Neuron (in vitro differentiated cells): Measurements from ENCODE around the gene NPFF.
"Not testable (repeated sequence)": the region's sequence is repeated elsewhere in the genome, so short reads cannot be mapped to it uniquely, and the experiment has no call there.

Source experiments
- H2AFZ ChIP-seq: one replicate; pipeline ENCODE4 v1.6.1; 2013; ENCODE audit warnings: low read depth, mild to moderate bottlenecking, inconsistent platforms, low read length, moderate library complexity
- H3K27me3 ChIP-seq: one replicate; pipeline ENCODE4 v1.6.1; 2013; ENCODE audit warnings: low read length; ENCODE audit not compliant: insufficient read depth
- H3K36me3 ChIP-seq: one replicate; pipeline ENCODE4 v1.6.1; 2013; ENCODE audit warnings: low read length; ENCODE audit not compliant: insufficient read depth
- H3K4me1 ChIP-seq: one replicate; pipeline ENCODE4 v1.6.1; 2013; ENCODE audit warnings: low read length; ENCODE audit not compliant: insufficient read depth
- H3K4me3 ChIP-seq: 2 replicates; pipeline ENCODE4 v1.5.1; 2013; ENCODE audit warnings: mild to moderate bottlenecking, low read length, moderate library complexity
- H3K9me3 ChIP-seq: one replicate; pipeline ENCODE4 v1.6.1; 2013; ENCODE audit warnings: low read length

The NPFF gene

DNA sequence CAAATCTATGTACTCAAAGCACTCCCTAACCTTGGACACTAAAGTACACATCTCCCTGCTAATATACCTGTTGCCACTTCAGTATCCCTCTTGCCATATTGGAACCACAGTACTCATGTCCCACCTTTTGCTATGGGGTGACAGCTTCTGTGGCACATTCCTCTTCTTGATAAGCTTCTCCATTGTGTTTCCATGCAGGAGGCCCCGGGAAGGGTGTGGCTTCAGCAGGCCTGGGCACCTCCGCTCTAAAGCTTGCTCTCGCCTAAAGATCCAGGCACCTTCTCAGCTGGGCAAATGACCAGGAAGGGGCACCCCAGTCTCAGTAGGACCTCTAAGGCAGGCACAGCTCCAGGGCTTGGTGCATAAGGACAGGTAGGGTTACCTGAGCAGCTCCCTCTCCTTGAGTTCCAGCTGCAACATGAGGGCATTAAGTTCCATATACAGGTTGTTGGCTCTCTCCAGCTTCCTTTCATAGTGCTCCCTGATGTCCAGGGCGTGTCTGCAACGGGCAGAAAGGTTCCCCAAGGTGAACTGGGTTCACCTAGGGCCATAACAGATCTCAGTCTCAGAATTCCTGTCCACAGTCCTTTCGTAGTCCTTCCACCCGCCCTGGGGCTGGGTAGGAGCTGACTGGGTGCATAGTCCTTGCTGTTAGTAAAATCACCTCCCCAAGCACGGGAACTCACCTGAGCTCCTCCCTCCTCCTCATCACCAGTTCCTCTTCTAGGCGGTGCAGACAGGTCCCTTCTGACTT is 23.9 kb downstream of the NPFF start:
- H3K27me3 ChIP-seq: no peaks in the 10 kb centered on the region
- H2AFZ ChIP-seq: no peak overlapping the region
- H3K4me3 ChIP-seq: no peak overlapping the region
- no peaks in the 10 kb centered on the region for H3K9me3 ChIP-seq
- H3K36me3 ChIP-seq: peaks cover 89% of the 10 kb centered on the region
- H3K4me1 ChIP-seq: peaks cover 15% of the 10 kb centered on the region

DNA sequence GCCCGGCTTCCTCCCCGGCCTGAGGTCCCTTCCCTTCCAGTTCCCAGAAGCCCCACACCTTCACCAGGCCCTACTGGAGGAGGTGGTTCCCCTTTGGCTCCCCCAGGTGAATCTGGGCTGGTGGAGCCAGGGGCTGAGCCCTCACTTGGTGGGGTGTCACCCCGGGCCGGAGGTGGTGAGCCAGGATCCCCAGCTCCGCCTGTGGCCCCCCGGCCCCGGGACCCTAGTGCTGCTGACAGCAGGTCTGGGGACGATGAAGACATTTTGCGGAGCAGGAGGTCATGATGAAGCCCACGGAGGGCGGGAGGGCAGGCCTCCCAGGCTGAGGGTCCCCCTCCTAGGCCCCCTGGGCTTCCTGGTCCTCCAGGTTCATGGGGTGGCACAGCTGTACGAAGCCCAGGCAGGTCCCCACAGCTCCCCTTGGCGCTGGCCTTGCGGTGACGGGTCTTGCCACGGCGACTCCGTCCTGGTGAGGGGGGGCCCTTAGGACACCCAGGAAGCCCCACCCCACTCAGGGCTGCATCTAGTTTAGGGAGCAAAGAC is 24.6 kb downstream of the NPFF start:
- Histone ChIP-seq H3K27me3 (no peaks in the 10 kb centered on the region), H3K9me3 (no peaks in the 10 kb centered on the region), H3K4me1 (peaks cover 18% of the 10 kb centered on the region), H3K4me3 (no peak overlapping the region), H3K36me3 (peaks cover 91% of the 10 kb centered on the region), H2AFZ (no peak overlapping the region)

DNA sequence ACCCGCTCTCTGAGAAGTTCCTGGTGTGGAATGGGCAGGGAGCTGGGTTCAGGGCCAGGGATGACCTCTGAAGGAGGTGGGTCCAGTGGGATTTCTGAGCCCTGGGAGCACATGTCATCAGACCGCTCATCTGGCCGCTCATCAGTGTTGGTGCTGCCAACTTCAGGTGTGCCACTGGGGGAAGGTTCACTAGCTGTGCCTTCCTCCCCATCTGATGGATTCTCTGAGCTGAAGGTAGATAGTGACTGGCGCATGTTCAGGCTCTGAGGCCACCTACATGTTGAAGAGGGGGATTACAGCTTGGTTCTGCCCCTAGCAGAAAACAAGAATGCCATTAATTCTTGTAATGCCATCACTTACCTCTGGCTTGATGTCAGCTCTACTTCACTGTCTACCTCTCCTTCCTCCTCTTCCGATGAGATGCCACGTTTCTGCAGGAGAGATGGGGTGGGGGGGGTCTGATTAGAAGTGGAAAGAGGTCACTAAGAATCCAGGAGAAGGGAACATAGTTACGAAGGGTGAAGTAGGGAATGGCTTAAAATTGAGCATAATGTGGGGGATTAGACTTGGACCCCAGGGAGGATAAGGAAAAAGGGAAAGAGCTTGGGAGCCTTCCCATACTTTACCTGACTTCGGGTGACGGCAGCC is 25.2 kb downstream of the NPFF start:
- H2AFZ ChIP-seq: no peak overlapping the region
- H3K4me3 ChIP-seq: no peak overlapping the region
- no peaks in the 10 kb centered on the region for H3K27me3 ChIP-seq
- peaks cover 89% of the 10 kb centered on the region for H3K36me3 ChIP-seq
- peaks cover 18% of the 10 kb centered on the region for H3K4me1 ChIP-seq
- H3K9me3 ChIP-seq: no peaks in the 10 kb centered on the region

DNA sequence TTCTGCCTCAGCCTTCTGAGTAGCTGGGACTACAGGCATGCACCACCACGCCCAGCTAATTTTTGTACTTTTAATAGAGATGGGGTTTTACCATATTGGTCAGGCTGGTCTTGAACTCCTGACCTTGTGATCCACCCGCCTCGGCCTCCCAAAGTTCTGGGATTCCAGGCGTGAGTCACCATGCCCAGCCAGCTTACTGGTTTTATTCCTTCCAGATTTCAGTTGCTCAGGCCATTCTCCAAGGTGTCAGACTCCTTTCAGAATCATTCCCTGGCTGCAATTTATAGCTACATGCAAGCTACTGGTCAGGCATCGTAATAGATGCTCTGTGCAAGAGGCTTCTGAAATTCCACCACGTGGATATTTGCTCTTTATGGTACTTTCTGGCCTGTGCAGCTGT is 25.8 kb downstream of the NPFF start:
- not testable (repeated sequence) for H2AFZ ChIP-seq, H3K9me3 ChIP-seq, H3K4me3 ChIP-seq, H3K27me3 ChIP-seq
- Histone ChIP-seq H3K36me3 (peaks cover 89% of the 10 kb centered on the region), H3K4me1 (peaks cover 18% of the 10 kb centered on the region)

DNA sequence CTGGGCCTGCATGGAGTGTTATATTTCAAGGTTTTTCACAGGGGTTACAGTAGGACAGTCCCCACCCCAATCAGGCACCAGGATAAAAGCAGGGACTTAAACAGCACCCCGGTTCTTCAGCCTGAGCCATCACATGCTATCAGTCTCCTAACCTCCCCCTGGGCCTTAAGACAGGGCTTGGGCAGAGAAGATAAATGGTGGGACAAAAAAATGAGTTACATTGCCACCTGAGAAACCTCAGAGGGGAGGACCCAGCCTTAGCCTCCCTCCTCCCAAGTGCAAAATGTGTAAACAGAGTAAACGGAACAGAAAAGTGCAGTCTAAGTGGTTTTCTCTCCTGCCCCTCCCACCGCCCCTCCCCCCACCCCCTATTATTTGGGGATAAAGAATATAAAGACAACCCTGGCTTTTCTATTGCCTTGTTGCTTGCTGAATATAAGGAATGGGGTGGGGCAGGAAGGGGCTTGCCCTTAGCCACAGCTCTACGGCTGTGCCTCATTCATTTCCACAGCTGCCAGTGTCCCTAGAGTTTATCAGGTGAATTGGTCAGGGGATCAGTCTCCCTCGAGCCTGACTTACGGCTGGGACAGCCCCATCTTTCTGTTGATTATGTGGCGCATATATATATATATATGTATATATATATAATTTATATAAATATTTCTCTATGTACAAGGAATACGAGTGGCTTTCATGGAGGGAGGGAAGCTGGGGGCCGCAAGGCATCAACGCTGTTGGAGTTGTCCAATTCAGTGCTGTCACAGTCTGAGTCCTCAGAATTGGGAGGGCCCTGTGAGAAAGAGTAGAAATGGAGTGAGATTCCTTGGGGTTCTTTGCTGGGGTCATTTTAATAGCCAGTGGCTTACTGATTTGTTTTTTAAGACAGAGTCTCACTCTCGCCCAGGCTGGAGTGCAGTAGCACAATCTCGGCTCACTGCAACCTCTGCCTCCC is 26.5 kb downstream of the NPFF start:
- no peaks in the 10 kb centered on the region for H3K27me3 ChIP-seq
- H3K4me1 ChIP-seq: peaks cover 18% of the 10 kb centered on the region
- no peak overlapping the region for H3K4me3 ChIP-seq
- peaks cover 89% of the 10 kb centered on the region for H3K36me3 ChIP-seq
- no peaks in the 10 kb centered on the region for H3K9me3 ChIP-seq
- no peak overlapping the region for H2AFZ ChIP-seq

DNA sequence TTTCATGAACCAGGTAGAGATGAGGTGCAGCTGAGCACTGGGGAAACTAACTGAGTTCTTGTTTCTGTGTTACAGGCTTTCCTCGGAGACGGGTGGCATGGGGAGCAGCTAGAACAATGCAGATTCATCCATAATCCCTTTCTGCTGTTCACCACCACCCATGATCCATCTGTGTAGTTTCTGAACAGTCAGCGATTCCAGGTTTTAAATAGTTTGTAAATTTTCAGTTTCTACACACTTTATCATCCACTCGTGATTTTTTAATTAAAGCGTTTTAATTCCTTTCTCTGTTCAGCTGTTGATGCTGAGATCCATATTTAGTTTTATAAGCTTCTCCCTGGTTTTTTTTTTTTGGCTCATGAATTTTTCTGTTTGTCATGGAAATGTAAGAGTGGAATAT is 28.0 kb downstream of the NPFF start:
- Histone ChIP-seq H2AFZ (no peak overlapping the region), H3K36me3 (peaks cover 91% of the 10 kb centered on the region), H3K4me3 (no peak overlapping the region), H3K4me1 (peaks cover 23% of the 10 kb centered on the region), H3K27me3 (no peaks in the 10 kb centered on the region), H3K9me3 (no peaks in the 10 kb centered on the region)

DNA sequence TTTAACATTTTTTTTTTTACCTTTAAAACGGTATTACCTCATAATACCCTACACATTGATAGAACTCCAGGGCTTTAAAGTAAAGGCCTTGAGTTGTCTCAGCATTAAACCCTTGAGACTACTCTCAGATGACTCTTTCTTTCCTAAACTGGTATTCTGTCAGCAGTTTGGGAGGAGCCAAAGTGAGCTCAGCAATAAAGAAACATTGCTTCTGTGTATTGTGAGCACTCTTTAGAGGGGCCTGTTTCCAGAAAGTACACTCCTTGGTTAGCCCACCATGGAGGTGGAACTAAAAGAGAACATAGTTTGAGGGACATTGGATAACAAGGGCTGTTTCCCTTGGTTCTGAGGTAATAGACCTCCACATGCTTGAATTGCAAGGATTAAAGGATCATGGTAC is 28.4 kb downstream of the NPFF start:
- Histone ChIP-seq H3K27me3 (no peaks in the 10 kb centered on the region), H3K36me3 (peaks cover 92% of the 10 kb centered on the region), H3K9me3 (no peaks in the 10 kb centered on the region), H2AFZ (no peak overlapping the region), H3K4me3 (no peak overlapping the region), H3K4me1 (peaks cover 24% of the 10 kb centered on the region)

DNA sequence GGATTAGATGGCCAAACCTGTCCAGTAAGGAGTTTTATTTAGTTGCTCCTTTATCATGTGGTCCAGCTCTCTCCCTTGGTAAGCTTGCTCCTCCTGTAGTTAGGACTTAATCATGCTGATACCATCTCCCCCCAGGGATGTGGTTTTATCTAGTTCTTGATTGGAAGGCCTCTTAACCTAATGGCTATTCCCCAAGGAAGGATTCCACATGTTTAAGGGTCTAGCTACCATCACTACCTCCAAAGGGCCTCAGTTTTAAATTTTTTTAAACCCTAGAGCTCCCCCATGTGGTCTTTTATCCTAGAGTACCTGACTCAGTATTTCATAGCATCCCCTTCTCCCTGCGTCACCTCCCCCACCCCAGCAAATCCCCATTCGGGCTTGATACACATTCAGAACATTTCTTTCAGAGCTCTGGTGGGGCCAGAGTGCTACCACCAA is 30.5 kb downstream of the NPFF start:
- Histone ChIP-seq H3K36me3 (peaks cover 90% of the 10 kb centered on the region), H3K27me3 (no peaks in the 10 kb centered on the region), H2AFZ (no peak overlapping the region), H3K4me1 (peaks cover 31% of the 10 kb centered on the region), H3K4me3 (no peak overlapping the region), H3K9me3 (no peaks in the 10 kb centered on the region)

DNA sequence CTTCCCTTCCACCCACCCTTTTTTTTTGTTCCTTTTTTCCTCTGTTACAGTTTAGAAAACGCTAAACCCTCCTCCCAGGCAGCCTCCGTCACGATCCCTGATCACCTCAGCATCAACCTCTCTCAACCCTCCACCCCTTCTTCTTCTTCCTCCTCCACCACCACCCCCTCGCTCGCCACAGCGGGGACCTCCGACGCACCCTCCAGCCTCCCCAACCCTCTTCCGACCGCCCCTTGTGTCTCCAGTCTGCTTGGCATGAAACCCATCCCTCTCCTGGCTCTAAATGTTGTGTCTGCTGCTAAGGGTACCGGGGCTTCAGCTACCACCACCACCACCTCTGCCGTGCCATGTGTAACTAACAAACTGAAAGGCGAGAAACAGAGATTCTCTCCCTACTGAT is 32.5 kb downstream of the NPFF start:
- H3K4me1 ChIP-seq: peaks cover 27% of the 10 kb centered on the region
- no peak overlapping the region for H3K4me3 ChIP-seq
- no peaks in the 10 kb centered on the region for H3K27me3 ChIP-seq
- no peak overlapping the region for H2AFZ ChIP-seq
- H3K9me3 ChIP-seq: no peaks in the 10 kb centered on the region
- H3K36me3 ChIP-seq: peaks cover 92% of the 10 kb centered on the region

DNA sequence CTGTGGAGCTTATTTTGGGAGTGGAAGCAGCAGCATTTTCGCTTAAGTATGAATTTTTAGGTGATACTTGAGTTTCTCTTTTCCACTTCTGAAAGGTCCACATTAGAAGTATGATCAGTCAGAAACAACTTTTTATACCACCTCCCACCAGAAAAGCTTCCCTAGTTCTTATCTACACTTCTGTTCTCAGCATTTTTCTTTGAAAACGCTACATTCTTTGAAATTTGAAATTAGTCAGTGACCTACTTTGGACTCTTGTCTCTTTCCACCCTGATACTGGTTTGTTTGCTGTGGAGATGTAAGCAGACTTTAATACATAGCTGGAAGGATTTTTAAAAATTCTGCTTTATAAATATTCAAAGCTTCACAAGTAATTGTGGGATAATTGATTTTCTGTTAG is 33.2 kb downstream of the NPFF start:
- H3K9me3 ChIP-seq: no peaks in the 10 kb centered on the region
- no peak overlapping the region for H2AFZ ChIP-seq
- H3K4me3 ChIP-seq: no peak overlapping the region
- H3K4me1 ChIP-seq: peaks cover 21% of the 10 kb centered on the region
- H3K36me3 ChIP-seq: peaks cover 93% of the 10 kb centered on the region
- H3K27me3 ChIP-seq: no peaks in the 10 kb centered on the region

DNA sequence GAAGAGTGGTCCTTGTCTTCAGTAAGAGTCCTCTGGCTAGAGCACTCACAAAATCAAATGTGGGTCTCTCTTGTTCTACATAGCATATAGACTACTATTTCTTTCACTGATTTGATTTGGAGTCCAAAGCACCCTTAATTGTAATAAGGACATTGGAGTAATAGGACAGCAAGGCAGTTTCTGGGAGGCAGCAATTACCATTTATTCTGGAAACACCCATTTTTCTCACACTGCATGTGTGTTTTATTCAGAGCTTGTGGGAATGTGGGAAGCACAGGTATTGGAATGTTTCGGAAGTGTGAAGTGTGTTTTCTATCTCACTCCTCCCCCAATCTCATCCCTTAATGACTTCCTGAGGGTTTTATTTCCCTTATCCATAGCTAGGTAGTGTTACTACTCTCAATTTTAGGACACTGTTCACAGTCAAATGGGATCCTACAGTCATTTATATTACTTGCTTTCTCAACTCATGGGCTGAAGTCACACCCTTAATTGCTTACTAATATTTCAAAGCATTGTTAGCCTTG is 35.2 kb downstream of the NPFF start:
- no peaks in the 10 kb centered on the region for H3K27me3 ChIP-seq
- no peak overlapping the region for H3K4me3 ChIP-seq
- H3K4me1 ChIP-seq: peaks cover 13% of the 10 kb centered on the region
- H2AFZ ChIP-seq: no peak overlapping the region
- no peaks in the 10 kb centered on the region for H3K9me3 ChIP-seq
- peaks cover 96% of the 10 kb centered on the region for H3K36me3 ChIP-seq

DNA sequence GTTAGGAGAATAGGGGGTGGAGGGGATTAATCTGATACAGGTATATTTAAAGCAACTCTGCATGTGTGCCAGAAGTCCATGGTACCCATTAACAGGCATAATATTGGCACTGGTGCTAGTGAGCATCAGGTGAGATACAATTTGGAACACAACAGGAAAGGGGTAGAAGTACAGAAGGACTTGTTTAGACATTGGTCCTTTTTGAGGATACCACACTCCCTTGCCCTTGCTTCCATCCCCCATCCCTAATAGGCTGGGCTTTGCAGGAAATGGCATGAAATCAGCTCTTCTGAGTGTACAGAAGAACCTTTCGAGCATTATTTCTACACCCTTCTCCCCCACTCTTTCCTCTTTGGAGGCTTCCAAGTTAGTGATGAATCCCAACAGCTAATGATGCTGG is 39.0 kb downstream of the NPFF start:
- Histone ChIP-seq H3K27me3 (no peaks in the 10 kb centered on the region), H3K4me3 (no peak overlapping the region), H3K9me3 (no peaks in the 10 kb centered on the region), H3K36me3 (peaks cover 97% of the 10 kb centered on the region), H2AFZ (no peak overlapping the region), H3K4me1 (peaks cover 3% of the 10 kb centered on the region)
